Measurements from ENCODE around the gene RORC.

The RORC gene

GRCh38 chr1:151825751-151826660 lies 5.6 kb downstream of the RORC start:
- no peak for DNase-seq (ENCODE audit: low read depth in 2 of 2)

GRCh38 chr1:151825204-151825603 lies 6.4 kb downstream of the RORC start:
- no peak for DNase-seq (ENCODE audit: low read depth in 2 of 2)

- DNase-seq (ENCODE audit: low read depth in 2 of 2): no peak
Measured at GRCh38 chr1:151823175-151823574, 8.4 kb downstream of the RORC start.

- peak in 1 of 2 donors; percentile 29 for DNase-seq (ENCODE audit: low read depth in 2 of 2)
Measured at GRCh38 chr1:151822404-151822803, 9.2 kb downstream of the RORC start.

- no peak for DNase-seq (ENCODE audit: low read depth in 2 of 2)
Measured at GRCh38 chr1:151820940-151821339, 10.7 kb downstream of the RORC start.

GRCh38 chr1:151819976-151820623 lies 11.5 kb downstream of the RORC start:
- no peak for DNase-seq (ENCODE audit: low read depth in 2 of 2)

- DNase-seq (ENCODE audit: low read depth in 2 of 2): no peak
Measured at GRCh38 chr1:151819227-151819835, 12.3 kb downstream of the RORC start.

- no peak for DNase-seq (ENCODE audit: low read depth in 2 of 2)
Measured at GRCh38 chr1:151817353-151817730, 14.3 kb downstream of the RORC start.

- DNase-seq (ENCODE audit: low read depth in 2 of 2): no peak
Measured at GRCh38 chr1:151816548-151817352, 14.9 kb downstream of the RORC start.

GRCh38 chr1:151815716-151816327 lies 15.8 kb downstream of the RORC start:
- no peak for DNase-seq (ENCODE audit: low read depth in 2 of 2)

GRCh38 chr1:151814971-151815545 lies 16.5 kb downstream of the RORC start:
- DNase-seq (ENCODE audit: low read depth in 2 of 2): no peak

GRCh38 chr1:151814426-151814825 lies 17.2 kb downstream of the RORC start:
- no peak for DNase-seq (ENCODE audit: low read depth in 2 of 2)

GRCh38 chr1:151813271-151813977 lies 18.2 kb downstream of the RORC start:
- DNase-seq (ENCODE audit: low read depth in 2 of 2): no peak

GRCh38 chr1:151811181-151811580 lies 20.4 kb downstream of the RORC start:
- DNase-seq (ENCODE audit: low read depth in 2 of 2): no peak

- no peak for DNase-seq (ENCODE audit: low read depth in 2 of 2)
Measured at GRCh38 chr1:151809985-151810556, 21.5 kb downstream of the RORC start.

GRCh38 chr1:151809290-151809984 lies 22.2 kb downstream of the RORC start:
- DNase-seq (ENCODE audit: low read depth in 2 of 2): no peak

- DNase-seq (ENCODE audit: low read depth in 2 of 2): no peak
Measured at GRCh38 chr1:151807766-151808165, 23.8 kb downstream of the RORC start.

GRCh38 chr1:151807131-151807530 lies 24.5 kb downstream of the RORC start:
- DNase-seq (ENCODE audit: low read depth in 2 of 2): no peak

- DNase-seq (ENCODE audit: low read depth in 2 of 2): no peak
Measured at GRCh38 chr1:151806170-151806569, 25.4 kb downstream of the RORC start.
